Measurements from ENCODE around the gene DGKB. TPM values are rescaled to one million over a fixed set of nuclear protein-coding genes. Genes with fewer than 3 reads are reported as not detected.

Gene DGKB
- total RNA-seq, 4 donors from 2014 or later: 0.07 to 0.95 (median 0.34) TPM

GRCh38 chr7:14322724-14323123 is 579.8 kb downstream of the DGKB start:
- H3K4me3 ChIP-seq: no peak overlapping the region
- TF ChIP-seq POLR2A (IDR thresholded peaks at IDR 0.05): no peak
- TF ChIP-seq CTCF (IDR thresholded peaks at IDR 0.05 in 4 of 5, conservative IDR thresholded peaks at IDR 0.05 in 1 of 5): no peak
- no peaks in the 10 kb centered on the region for H3K27me3 ChIP-seq
- DNase-seq: no peak
- in situ Hi-C loops (cut with MboI; ENCODE audit: low sequenced_read_pairs in 4 of 4) (no loop called here), intact Hi-C loops (cut with DNase I; ENCODE audit: low total_unique reads) (no loop called here)
- H3K27ac ChIP-seq: no peak overlapping the region
- H3K9me3 ChIP-seq: no peaks in the 10 kb centered on the region
- no peaks in the 10 kb centered on the region for H3K4me1 ChIP-seq
- ATAC-seq: no peak
- H3K36me3 ChIP-seq: no peaks in the 10 kb centered on the region

GRCh38 chr7:14321947-14322346 is 580.6 kb downstream of the DGKB start:
- DNase-seq: no peak
- no peak for ATAC-seq
- H3K36me3 ChIP-seq: no peaks in the 10 kb centered on the region

GRCh38 chr7:14309432-14309831 is 593.1 kb downstream of the DGKB start:
- H3K27ac ChIP-seq: no peak overlapping the region
- H3K4me1 ChIP-seq: no peaks in the 10 kb centered on the region
- intact Hi-C loops (cut with DNase I; ENCODE audit: low total_unique reads): no loop called here
- no peak for TF ChIP-seq CTCF (IDR thresholded peaks at IDR 0.05 in 4 of 5, conservative IDR thresholded peaks at IDR 0.05 in 1 of 5)
- TF ChIP-seq POLR2A (IDR thresholded peaks at IDR 0.05): no peak
- no peak overlapping the region for H3K4me3 ChIP-seq
- DNase-seq (no peak), ATAC-seq (no peak)
- no peaks in the 10 kb centered on the region for H3K9me3 ChIP-seq
- H3K27me3 ChIP-seq: no peaks in the 10 kb centered on the region
- in situ Hi-C loops (cut with MboI; ENCODE audit: low sequenced_read_pairs in 4 of 4): no loop called here
- H3K36me3 ChIP-seq: no peaks in the 10 kb centered on the region

More at GRCh38 chr7:14321947-14322346, 580.6 kb downstream of the DGKB start:
- no peaks in the 10 kb centered on the region for H3K27me3 ChIP-seq
- intact Hi-C loops (cut with DNase I; ENCODE audit: low total_unique reads) (no loop called here), in situ Hi-C loops (cut with MboI; ENCODE audit: low sequenced_read_pairs in 4 of 4) (no loop called here)
- H3K4me1 ChIP-seq: no peaks in the 10 kb centered on the region
- TF ChIP-seq POLR2A (IDR thresholded peaks at IDR 0.05) (no peak), CTCF (IDR thresholded peaks at IDR 0.05 in 4 of 5, conservative IDR thresholded peaks at IDR 0.05 in 1 of 5) (no peak)
- H3K27ac ChIP-seq: no peak overlapping the region
- no peaks in the 10 kb centered on the region for H3K9me3 ChIP-seq
- no peak overlapping the region for H3K4me3 ChIP-seq

- Histone ChIP-seq H3K9me3 (no peaks in the 10 kb centered on the region), H3K27me3 (no peaks in the 10 kb centered on the region), H3K4me3 (no peak overlapping the region), H3K36me3 (no peaks in the 10 kb centered on the region), H3K27ac (no peak overlapping the region), H3K4me1 (no peaks in the 10 kb centered on the region)
- intact Hi-C loops (cut with DNase I; ENCODE audit: low total_unique reads): no loop called here
- TF ChIP-seq CTCF (IDR thresholded peaks at IDR 0.05 in 4 of 5, conservative IDR thresholded peaks at IDR 0.05 in 1 of 5) (no peak), POLR2A (IDR thresholded peaks at IDR 0.05) (no peak)
- DNase-seq (no peak), ATAC-seq (no peak)
- in situ Hi-C loops (cut with MboI; ENCODE audit: low sequenced_read_pairs in 4 of 4): no loop called here
Measured at GRCh38 chr7:14305233-14305866, 597.2 kb downstream of the DGKB start.

- in situ Hi-C loops (cut with MboI; ENCODE audit: low sequenced_read_pairs in 4 of 4): no loop called here
- H3K9me3 ChIP-seq: no peaks in the 10 kb centered on the region
- no peaks in the 10 kb centered on the region for H3K36me3 ChIP-seq
- no peak for DNase-seq
- H3K27ac ChIP-seq: no peak overlapping the region
- no peaks in the 10 kb centered on the region for H3K27me3 ChIP-seq
- H3K4me1 ChIP-seq: no peaks in the 10 kb centered on the region
- intact Hi-C loops (cut with DNase I; ENCODE audit: low total_unique reads): no loop called here
- ATAC-seq: no peak
- H3K4me3 ChIP-seq: no peak overlapping the region
- TF ChIP-seq CTCF (IDR thresholded peaks at IDR 0.05 in 4 of 5, conservative IDR thresholded peaks at IDR 0.05 in 1 of 5) (no peak), POLR2A (IDR thresholded peaks at IDR 0.05) (no peak)
Measured at GRCh38 chr7:14303536-14303935, 599.0 kb downstream of the DGKB start.
